K562 (cell line): Measurements from ENCODE around the gene C11orf98. TPM values are rescaled to one million over a fixed set of nuclear protein-coding genes. Genes with fewer than 3 reads are reported as not detected.

Experiments used
- AFF1 ChIP-seq, 2 experiments: fragments of 450-650 bp; IDR thresholded peaks; 2 replicates each; pipeline ENCODE4 v1.6.1; 2018; ENCODE audit warnings: mild to moderate bottlenecking in 2 of 2, low read depth in 1 of 2; ENCODE audit not compliant: partially characterized antibody in 2 of 2
- CTCF ChIP-seq, 3 experiments: IDR thresholded peaks in 2 of 3; conservative IDR thresholded peaks in 1 of 3; 2 replicates each; pipeline ENCODE4 v1.5.1; 2011 to 2012; ENCODE audit warnings: low read length in 3 of 3, mild to moderate bottlenecking in 3 of 3, control low read depth in 2 of 3, improper control_type of control experiment in 1 of 3, inconsistent platforms in 1 of 3, low read depth in 1 of 3, mixed read lengths in 1 of 3, moderate library complexity in 1 of 3; ENCODE audit not compliant: insufficient read depth in 2 of 3
- NCOA2 ChIP-seq, 2 experiments: fragments of 450-650 bp; IDR thresholded peaks; 2 replicates each; pipeline ENCODE4 v1.6.1; 2018; ENCODE audit warnings: mild to moderate bottlenecking in 2 of 2, moderate library complexity in 1 of 2; ENCODE audit not compliant: partially characterized antibody in 2 of 2
- NR2C2 ChIP-seq, 2 experiments: fragments of 200-800 bp in 1 of 2; sonication (Bioruptor generic) in 1 of 2; sonication (generic) in 1 of 2; formaldehyde crosslinking in 1 of 2; IDR thresholded peaks; 2 replicates each; pipeline versions ENCODE4 v1.6.1 to v1.8.0; 2016 to 2022; ENCODE audit warnings: mild to moderate bottlenecking in 1 of 2, missing compliant biosample characterization in 1 of 2, missing genetic modification characterization in 1 of 2, missing genetic modification reagents in 1 of 2
- RBFOX2 ChIP-seq: fragments of 200-400 bp; formaldehyde crosslinking; IDR thresholded peaks from 2 replicates; pipeline ENCODE4 v1.6.1; 2017; ENCODE audit warnings: low read depth, mild to moderate bottlenecking, low read length, moderate library complexity
- RNF2 ChIP-seq: sonication (generic); IDR thresholded peaks from 2 replicates; pipeline ENCODE4 v1.6.1; 2016
- TCF7L2 ChIP-seq: fragments of 150-350 bp; IDR thresholded peaks from 2 replicates; pipeline ENCODE4 v1.6.1; 2016; ENCODE audit warnings: low read depth, mild to moderate bottlenecking, low read length, moderate library complexity
- TFAP4 ChIP-seq: sonication (generic); formaldehyde crosslinking; IDR thresholded peaks from 2 replicates; pipeline ENCODE4 v1.8.0; 2022; ENCODE audit warnings: missing genetic modification reagents, mild to moderate bottlenecking, moderate library complexity, borderline replicate concordance
- ZFP36 ChIP-seq: fragments of 150-350 bp; IDR thresholded peaks from 2 replicates; pipeline ENCODE4 v1.6.1; 2018; ENCODE audit warnings: low read length, low read depth; ENCODE audit not compliant: partially characterized antibody
- polyA plus RNA-seq, 8 experiments: library from polyadenylated mRNA; depleted of rRNA in 4 of 8; stranded (reverse) in 5 of 8; unstranded in 3 of 8; fragments of >200 nt; fragmentation: Nextera tagmentation in 2 of 8; fragmentation: Illumina TruSeq in 1 of 8; extraction: Ambion mirVana in 2 of 8; extraction: Trizol in 1 of 8; gene quantifications; 2 replicates each; pipeline versions ENCODE4 v1.2.1 to v1.2.3, GENCODE V29; 2011 to 2014; ENCODE audit warnings: inconsistent platforms in 1 of 8, missing spikeins in 1 of 8
- total RNA-seq, 7 experiments: library from RNA; depleted of rRNA in 6 of 7; stranded (reverse); fragments of >200 nt in 6 of 7; fragmentation: Illumina TruSeq in 2 of 7; extraction: Trizol in 2 of 7; gene quantifications; 2 replicates each; pipeline versions ENCODE4 v1.2.1 to v1.2.3, GENCODE V29; 2011 to 2021; ENCODE audit warnings: low replicate concordance in 1 of 7
- TF ChIP-seq, protein P1 (sequence below), 2 experiments: fragments of 450-650 bp; formaldehyde crosslinking in 1 of 2; IDR thresholded peaks; 2 replicates each; pipeline versions ENCODE4 v1.4.0 to v1.6.1; 2014 to 2020; ENCODE audit warnings: mild to moderate bottlenecking in 2 of 2, borderline replicate concordance in 1 of 2, low read depth in 1 of 2

The C11orf98 gene
- total and polyA plus RNA-seq, 9 of the 15 experiments (the other 6 are each of a cell fraction or from before 2014, with no cell fraction given) = 103 to 352 (median 218) TPM

GRCh38 chr11:62709247-62710000, 44.4 kb upstream of the C11orf98 start (continued):
- TF ChIP-seq, protein P1, sequence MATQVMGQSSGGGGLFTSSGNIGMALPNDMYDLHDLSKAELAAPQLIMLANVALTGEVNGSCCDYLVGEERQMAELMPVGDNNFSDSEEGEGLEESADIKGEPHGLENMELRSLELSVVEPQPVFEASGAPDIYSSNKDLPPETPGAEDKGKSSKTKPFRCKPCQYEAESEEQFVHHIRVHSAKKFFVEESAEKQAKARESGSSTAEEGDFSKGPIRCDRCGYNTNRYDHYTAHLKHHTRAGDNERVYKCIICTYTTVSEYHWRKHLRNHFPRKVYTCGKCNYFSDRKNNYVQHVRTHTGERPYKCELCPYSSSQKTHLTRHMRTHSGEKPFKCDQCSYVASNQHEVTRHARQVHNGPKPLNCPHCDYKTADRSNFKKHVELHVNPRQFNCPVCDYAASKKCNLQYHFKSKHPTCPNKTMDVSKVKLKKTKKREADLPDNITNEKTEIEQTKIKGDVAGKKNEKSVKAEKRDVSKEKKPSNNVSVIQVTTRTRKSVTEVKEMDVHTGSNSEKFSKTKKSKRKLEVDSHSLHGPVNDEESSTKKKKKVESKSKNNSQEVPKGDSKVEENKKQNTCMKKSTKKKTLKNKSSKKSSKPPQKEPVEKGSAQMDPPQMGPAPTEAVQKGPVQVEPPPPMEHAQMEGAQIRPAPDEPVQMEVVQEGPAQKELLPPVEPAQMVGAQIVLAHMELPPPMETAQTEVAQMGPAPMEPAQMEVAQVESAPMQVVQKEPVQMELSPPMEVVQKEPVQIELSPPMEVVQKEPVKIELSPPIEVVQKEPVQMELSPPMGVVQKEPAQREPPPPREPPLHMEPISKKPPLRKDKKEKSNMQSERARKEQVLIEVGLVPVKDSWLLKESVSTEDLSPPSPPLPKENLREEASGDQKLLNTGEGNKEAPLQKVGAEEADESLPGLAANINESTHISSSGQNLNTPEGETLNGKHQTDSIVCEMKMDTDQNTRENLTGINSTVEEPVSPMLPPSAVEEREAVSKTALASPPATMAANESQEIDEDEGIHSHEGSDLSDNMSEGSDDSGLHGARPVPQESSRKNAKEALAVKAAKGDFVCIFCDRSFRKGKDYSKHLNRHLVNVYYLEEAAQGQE (IDR thresholded peaks at IDR 0.05; ENCODE audit: borderline replicate concordance) = no peak
- TF ChIP-seq, protein P1 (CRISPR knock-in tag; IDR thresholded peaks at IDR 0.05; ENCODE audit: low read depth) = no peak
- TF ChIP-seq ZFP36 = no peak
- no peak for TF ChIP-seq NCOA2 (IDR thresholded peaks at IDR 0.05; ENCODE audit: partially characterized antibody in 2 of 2)
- peak; percentile 47 for TF ChIP-seq RBFOX2
- no peak for TF ChIP-seq CTCF (IDR thresholded peaks at IDR 0.05 in 2 of 3, conservative IDR thresholded peaks at IDR 0.05 in 1 of 3; ENCODE audit: insufficient read depth in 2 of 3, low read depth in 1 of 3, low read length in 3 of 3)
- no peak for TF ChIP-seq AFF1 (IDR thresholded peaks at IDR 0.05; ENCODE audit: low read depth in 1 of 2, partially characterized antibody in 2 of 2)
- TF ChIP-seq RNF2 = no peak
- no peak for TF ChIP-seq NR2C2 (CRISPR knock-in tag; IDR thresholded peaks at IDR 0.05)
- TF ChIP-seq NR2C2 (tag; IDR thresholded peaks at IDR 0.05) = no peak
- TF ChIP-seq TCF7L2 = peak; percentile 77
- TF ChIP-seq TFAP4 (CRISPR knock-in tag) = no peak
